SK-N-MC (cell line): ENCODE data around the gene ABR.
"Not testable (repeated sequence)": the region's sequence is repeated elsewhere in the genome, so short reads cannot be mapped to it uniquely, and the experiment has no call there.

Experiments
- EZH2 ChIP-seq: fragments of 200-600 bp; sonication (generic); IDR thresholded peaks from one replicate; pipeline ENCODE4 v1.6.1; 2017; ENCODE audit warnings: antibody characterized with exemption
- POLR2AphosphoS5 ChIP-seq: IDR thresholded peaks from 2 replicates; pipeline ENCODE4 v1.6.1; 2012; ENCODE audit warnings: mild to moderate bottlenecking, low read depth, low read length, borderline replicate concordance

GRCh38 chr17:974778-975177, 205.0 kb downstream of the ABR start:
- not testable (repeated sequence) for TF ChIP-seq POLR2AphosphoS5, EZH2
